Uterus (tissue), 2 donors: ENCODE results near the gene HSDL2.

Experiments used
- CTCF ChIP-seq, 4 experiments: fragments of 200-600 bp in 2 of 4; fragments of 450-650 bp in 2 of 4; sonication (generic) in 2 of 4; IDR thresholded peaks; one replicate each; pipeline ENCODE4 v1.5.1; 2016 to 2019; ENCODE audit warnings: antibody characterized with exemption in 4 of 4, mild to moderate bottlenecking in 2 of 4, moderate library complexity in 1 of 4
- POLR2A ChIP-seq, 2 donors: fragments of 450-650 bp; IDR thresholded peaks; one replicate each; pipeline ENCODE4 v1.6.1; 2016; ENCODE audit warnings: antibody characterized with exemption in 2 of 2, mild to moderate bottlenecking in 1 of 2, moderate library complexity in 1 of 2

GRCh38 chr9:112520069-112520468 lies 140.2 kb downstream of the HSDL2 start:
- TF ChIP-seq CTCF (IDR thresholded peaks at IDR 0.05): no peak
- no peak for TF ChIP-seq POLR2A (IDR thresholded peaks at IDR 0.05)
